GM18499 (cell line): ENCODE data around the gene IPO8.
"Not testable (repeated sequence)": the region's sequence is repeated elsewhere in the genome, so short reads cannot be mapped to it uniquely, and the experiment has no call there.

ENCODE experiments used
- ATAC-seq: cut with Tn5 transposase; IDR thresholded peaks from one replicate; pipeline ENCODE4 v1.9.1; 2021; ENCODE audit warnings: moderate number of reproducible peaks; ENCODE audit not compliant: insufficient read depth, unreplicated experiment

The IPO8 gene

GRCh38 chr12:30613119-30613830, 82.4 kb downstream of the IPO8 start:
- ATAC-seq, result no peak

GRCh38 chr12:30610718-30611117, 85.0 kb downstream of the IPO8 start:
- no peak for ATAC-seq

GRCh38 chr12:30609819-30610218, 85.8 kb downstream of the IPO8 start:
- ATAC-seq, result not testable (repeated sequence)

GRCh38 chr12:30604302-30604701, 91.4 kb downstream of the IPO8 start:
- not testable (repeated sequence) for ATAC-seq

GRCh38 chr12:30603129-30603528, 92.5 kb downstream of the IPO8 start:
- no peak for ATAC-seq

- no peak for ATAC-seq
Observed at GRCh38 chr12:30602678-30603077, 93.0 kb downstream of the IPO8 start.

GRCh38 chr12:30599608-30600007, 96.1 kb downstream of the IPO8 start:
- no peak for ATAC-seq

- no peak for ATAC-seq
Observed at GRCh38 chr12:30598889-30599288, 96.8 kb downstream of the IPO8 start.

- no peak for ATAC-seq
Observed at GRCh38 chr12:30595742-30596141, 99.9 kb downstream of the IPO8 start.

- ATAC-seq, result no peak
Observed at GRCh38 chr12:30594509-30594908, 101.2 kb downstream of the IPO8 start.

- ATAC-seq, result not testable (repeated sequence)
Observed at GRCh38 chr12:30588572-30588971, 107.1 kb downstream of the IPO8 start.

- no peak for ATAC-seq
Observed at GRCh38 chr12:30587782-30588181, 107.9 kb downstream of the IPO8 start.

GRCh38 chr12:30585877-30586276, 109.8 kb downstream of the IPO8 start:
- no peak for ATAC-seq

GRCh38 chr12:30582943-30583342, 112.7 kb downstream of the IPO8 start:
- ATAC-seq, result no peak

- no peak for ATAC-seq
Observed at GRCh38 chr12:30580344-30580743, 115.3 kb downstream of the IPO8 start.
